HG03442 (cell line): ENCODE measurements around the gene TIMM23.
"Not testable (repeated sequence)": the region's sequence is repeated elsewhere in the genome, so short reads cannot be mapped to it uniquely, and the experiment has no call there.

ENCODE experiments used
- ATAC-seq: cut with Tn5 transposase; IDR thresholded peaks from one replicate; pipeline ENCODE4 v1.9.1; 2021; ENCODE audit warnings: mild to moderate bottlenecking, moderate library complexity; ENCODE audit not compliant: unreplicated experiment

The TIMM23 gene

GRCh38 chr10:46020344-46020657 lies 48.0 kb downstream of the TIMM23 start:
- ATAC-seq = no peak

- ATAC-seq = peak; percentile 90
These were observed 50.9 kb downstream of the TIMM23 start for GRCh38 chr10:46022978-46023702.

GRCh38 chr10:46024948-46025347 lies 52.7 kb downstream of the TIMM23 start:
- no peak for ATAC-seq

- no peak for ATAC-seq
These were observed 53.1 kb downstream of the TIMM23 start for GRCh38 chr10:46025406-46025805.

GRCh38 chr10:46026106-46026505 lies 53.8 kb downstream of the TIMM23 start:
- no peak for ATAC-seq

GRCh38 chr10:46028584-46029460 lies 56.5 kb downstream of the TIMM23 start:
- ATAC-seq = no peak

GRCh38 chr10:46029461-46030030 lies 57.3 kb downstream of the TIMM23 start:
- no peak for ATAC-seq

- peak; percentile 94 for ATAC-seq
These were observed 58.0 kb downstream of the TIMM23 start, which contains the start of gene NCOA4 for GRCh38 chr10:46030091-46030937. Gene NCOA4 (minus strand): TSS chr10:46030623. CDS start chr10:46016680, 13,943 bp downstream.

GRCh38 chr10:46031648-46032532 lies 59.6 kb downstream of the TIMM23 start:
- no peak for ATAC-seq

- ATAC-seq = no peak
These were observed 61.3 kb downstream of the TIMM23 start for GRCh38 chr10:46033602-46034011.

GRCh38 chr10:46035923-46036849 lies 63.9 kb downstream of the TIMM23 start:
- no peak for ATAC-seq

- no peak for ATAC-seq
These were observed 65.0 kb downstream of the TIMM23 start for GRCh38 chr10:46037107-46037825.

GRCh38 chr10:46040004-46040403 lies 67.7 kb downstream of the TIMM23 start:
- no peak for ATAC-seq

- ATAC-seq = no peak
These were observed 70.2 kb downstream of the TIMM23 start for GRCh38 chr10:46042527-46042926.

GRCh38 chr10:46046261-46046660 lies 74.0 kb downstream of the TIMM23 start, which contains the start of gene MSMB:
Gene MSMB (minus strand): TSS chr10:46046269. CDS start chr10:46046237, 32 bp downstream.
- no peak for ATAC-seq

- ATAC-seq = no peak
These were observed 75.9 kb downstream of the TIMM23 start for GRCh38 chr10:46048152-46048551.

- not testable (repeated sequence) for ATAC-seq
These were observed 77.2 kb downstream of the TIMM23 start for GRCh38 chr10:46049497-46049831.
